ENCODE data around the gene SUGCT. TPM values are rescaled to one million over a fixed set of nuclear protein-coding genes. Genes with fewer than 3 reads are reported as not detected.
A peak's percentile ranks its signal among the peaks of the same experiment; 100 is the strongest.

SUGCT gene
- total RNA-seq, 1 donor from 2014 or later, result 11.8 TPM

- no peak for DNase-seq (ENCODE audit: low read depth)
Observed at GRCh38 chr7:40470091-40470592, 335.3 kb downstream of the SUGCT start.

DNA sequence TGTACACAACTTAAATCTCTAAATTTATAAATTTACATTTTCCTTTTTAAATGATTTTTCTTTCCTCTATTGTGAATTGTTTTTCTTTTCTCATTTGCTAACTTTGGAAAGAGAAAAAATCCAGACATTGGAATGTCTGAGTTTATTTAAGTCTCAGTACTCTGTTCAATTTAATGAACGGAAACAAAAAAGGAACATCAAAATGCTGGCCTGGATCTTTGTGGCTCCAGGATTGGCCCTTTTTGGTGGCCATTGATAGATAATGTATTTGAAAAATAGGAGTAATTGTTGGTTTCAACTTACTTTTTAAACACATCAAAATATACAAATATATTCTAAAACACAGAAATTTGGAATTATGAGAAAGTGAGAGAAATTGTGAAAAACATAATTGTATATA is 336.0 kb downstream of the SUGCT start:
- no peak for DNase-seq (ENCODE audit: low read depth)

DNA sequence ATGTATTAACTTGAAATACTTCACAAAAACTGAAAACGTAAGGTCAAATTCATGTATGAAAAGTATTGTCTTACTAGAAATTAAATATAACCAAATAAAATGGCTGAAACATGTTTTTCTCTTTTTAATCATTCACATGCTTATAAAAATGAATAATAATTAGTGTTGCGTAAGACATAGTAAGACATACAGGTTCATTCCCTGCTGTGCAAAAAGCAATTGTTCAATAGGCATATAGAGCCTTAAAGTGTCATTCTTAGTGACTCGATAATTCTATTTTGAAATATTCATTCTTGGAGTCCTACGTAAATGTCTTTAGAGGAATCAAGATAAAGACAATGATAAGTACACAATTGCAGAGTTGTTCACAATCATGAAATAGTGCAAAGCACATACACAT is 337.1 kb downstream of the SUGCT start:
- DNase-seq (ENCODE audit: low read depth), result no peak

DNA sequence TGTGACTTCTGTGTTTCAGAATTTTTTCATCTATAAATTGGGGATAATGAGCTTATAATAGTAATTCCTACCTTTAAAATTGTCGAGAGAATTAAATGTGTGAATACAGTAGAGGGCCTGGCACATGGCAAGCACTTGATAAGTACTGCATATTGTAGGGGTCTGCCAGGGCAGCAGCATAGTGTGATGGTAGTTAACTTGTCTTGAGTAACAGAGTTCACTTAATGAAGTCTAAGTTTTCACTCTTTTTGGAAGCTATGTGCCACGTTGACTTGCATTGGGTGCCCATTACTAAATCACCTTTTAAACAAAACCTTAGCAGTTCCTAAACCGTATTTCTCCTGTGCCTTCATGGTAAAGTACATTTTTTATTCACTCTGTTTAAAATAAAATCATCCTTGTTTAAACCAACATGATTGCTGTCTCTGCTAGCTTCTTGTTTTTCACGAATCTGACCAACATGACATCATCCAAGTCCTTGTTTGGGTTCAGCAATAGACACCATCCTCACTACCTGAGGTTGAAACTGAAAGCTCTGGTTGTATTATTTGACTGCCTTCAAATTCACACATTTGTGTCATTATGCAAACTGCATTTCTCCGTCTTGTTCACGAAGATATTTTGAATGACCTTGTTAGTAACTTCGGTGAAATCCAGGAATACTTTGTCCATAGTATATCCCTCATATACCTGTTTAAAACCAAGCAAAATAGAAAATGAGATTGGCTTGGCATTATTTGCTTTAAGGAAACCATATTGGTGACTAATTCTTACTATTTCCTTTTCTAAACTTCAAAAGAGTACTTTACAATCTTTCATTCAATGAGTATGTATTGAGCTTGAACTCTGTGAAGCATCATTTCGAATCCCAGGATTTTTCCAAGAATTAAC is 340.2 kb downstream of the SUGCT start:
- no peak for DNase-seq (ENCODE audit: low read depth)

GRCh38 chr7:40475681-40475982 is 340.8 kb downstream of the SUGCT start:
- DNase-seq (ENCODE audit: low read depth), result no peak

- DNase-seq (ENCODE audit: low read depth), result no peak
Observed at GRCh38 chr7:40477094-40477493, 342.3 kb downstream of the SUGCT start.

DNA sequence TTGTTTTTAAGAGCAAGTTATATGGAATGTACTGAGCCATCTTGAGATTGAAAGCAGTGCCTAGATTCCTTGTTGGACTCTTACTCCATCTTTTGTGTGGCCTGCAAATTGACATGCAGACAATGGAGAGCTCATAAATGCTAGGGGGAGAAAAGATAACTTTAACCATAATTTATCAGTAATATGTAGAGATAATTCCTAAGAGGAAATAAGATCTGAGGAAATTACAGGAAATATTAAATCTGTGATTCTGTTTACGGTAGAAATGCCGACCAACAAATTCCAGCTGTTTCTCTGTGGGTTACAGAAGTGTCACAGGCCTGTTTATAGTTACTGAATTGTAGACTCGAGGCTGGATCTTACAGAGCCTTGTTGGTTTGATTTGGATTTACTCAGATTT is 348.0 kb downstream of the SUGCT start:
- no peak for DNase-seq (ENCODE audit: low read depth)

- DNase-seq (ENCODE audit: low read depth), result no peak
Observed at GRCh38 chr7:40483630-40484029, 348.8 kb downstream of the SUGCT start.

DNA sequence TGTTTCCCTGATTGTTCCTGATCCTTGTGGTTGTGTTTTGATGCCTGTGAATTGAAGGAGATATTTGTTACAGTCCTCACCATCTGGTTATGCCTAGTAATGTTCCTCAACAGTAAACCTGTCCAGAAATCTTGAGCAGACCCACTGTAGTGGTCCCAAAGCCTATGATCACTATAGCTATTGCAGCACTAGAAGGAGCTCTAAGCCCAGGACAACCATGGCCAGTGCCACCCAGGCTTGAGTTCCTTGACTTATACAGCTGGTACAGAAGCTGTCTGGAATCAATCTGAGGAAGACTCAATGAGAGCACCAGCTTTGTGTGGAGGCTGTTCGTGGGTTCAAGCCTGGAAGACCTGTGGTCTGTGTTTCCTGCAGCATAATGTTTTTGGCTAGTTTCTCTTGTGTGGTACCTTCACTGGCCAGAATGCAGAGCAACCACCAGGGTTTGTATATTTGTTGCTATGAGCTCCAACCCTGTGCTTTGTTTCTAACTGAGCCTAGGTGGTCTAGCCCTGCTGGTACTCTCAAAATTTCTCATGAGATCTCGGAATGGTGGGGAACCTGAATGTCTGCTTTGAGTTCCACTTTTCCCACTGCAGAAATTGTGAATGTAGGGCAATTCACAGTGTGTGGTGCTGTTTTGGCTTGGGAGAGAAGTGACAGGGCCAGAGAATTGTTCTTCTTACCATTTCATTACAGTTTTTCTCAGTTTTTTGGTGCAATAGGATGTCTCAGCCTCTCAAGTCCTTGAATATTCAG is 355.2 kb downstream of the SUGCT start:
- no peak for DNase-seq (ENCODE audit: low read depth)

DNA sequence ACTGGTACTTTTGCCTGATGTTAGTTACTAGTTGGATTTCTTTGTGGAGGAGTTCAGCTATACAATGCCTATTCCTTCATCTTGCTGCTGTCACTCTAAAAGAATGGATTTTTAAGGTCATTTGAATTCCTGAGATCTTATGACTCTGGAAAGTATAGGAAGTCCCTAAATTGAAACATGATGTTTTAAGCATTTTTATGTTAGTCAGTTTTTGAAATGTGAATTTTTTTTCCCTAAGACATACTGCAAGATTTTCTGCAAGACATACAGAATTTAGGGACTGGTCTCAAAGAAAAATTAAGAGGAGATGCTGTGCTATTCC is 355.8 kb downstream of the SUGCT start:
- DNase-seq (ENCODE audit: low read depth), result no peak

DNA sequence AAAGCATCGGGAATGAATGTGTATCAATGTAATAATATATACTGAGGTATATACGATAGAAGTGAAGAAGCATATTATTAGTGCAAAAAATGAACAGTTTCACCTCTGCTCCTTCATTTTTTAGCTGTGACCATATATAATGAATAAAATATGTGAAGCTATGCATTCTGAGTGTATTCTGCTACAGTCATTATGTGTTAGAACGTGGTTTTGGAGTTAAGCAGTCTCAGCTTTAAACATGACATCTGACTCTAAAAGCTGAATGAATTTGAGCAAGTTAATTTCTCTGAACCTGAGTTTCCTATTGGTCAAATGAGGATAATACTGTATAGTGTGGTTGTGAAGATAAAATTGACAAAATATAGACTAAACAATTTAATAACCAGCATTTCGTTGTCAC is 358.1 kb downstream of the SUGCT start:
- DNase-seq (ENCODE audit: low read depth), result no peak

- no peak for DNase-seq (ENCODE audit: low read depth)
Observed at GRCh38 chr7:40493609-40494051, 358.8 kb downstream of the SUGCT start.

DNA sequence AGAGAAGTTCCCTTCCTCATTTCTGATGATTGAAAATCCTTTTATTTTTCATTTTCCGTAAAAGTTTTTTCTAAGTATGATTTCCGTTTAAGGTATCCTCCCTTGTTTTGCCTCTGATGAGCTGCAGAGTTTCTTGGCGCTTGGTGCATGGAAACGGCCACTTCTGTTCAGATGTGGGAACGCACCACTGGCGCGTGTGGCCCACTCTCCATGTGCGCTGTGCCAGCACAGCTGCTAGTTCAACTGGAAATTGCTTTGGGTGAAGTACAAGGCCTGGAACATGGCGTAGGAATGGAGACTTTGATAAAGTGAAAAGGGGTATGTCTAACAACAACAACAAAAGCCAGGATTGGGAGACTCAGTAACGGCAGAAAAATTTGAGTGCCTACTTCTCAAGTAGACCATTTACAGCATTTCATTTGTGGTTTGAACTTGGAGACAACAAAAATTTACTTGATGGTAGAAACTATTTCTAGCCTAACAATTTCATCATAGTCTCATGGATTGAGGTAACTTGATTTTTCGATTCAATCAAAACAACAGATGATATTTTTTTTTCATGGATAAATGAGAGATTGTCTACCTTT is 364.2 kb downstream of the SUGCT start:
- no peak for DNase-seq (ENCODE audit: low read depth)

GRCh38 chr7:40499718-40500117 is 364.9 kb downstream of the SUGCT start:
- DNase-seq (ENCODE audit: low read depth), result no peak

DNA sequence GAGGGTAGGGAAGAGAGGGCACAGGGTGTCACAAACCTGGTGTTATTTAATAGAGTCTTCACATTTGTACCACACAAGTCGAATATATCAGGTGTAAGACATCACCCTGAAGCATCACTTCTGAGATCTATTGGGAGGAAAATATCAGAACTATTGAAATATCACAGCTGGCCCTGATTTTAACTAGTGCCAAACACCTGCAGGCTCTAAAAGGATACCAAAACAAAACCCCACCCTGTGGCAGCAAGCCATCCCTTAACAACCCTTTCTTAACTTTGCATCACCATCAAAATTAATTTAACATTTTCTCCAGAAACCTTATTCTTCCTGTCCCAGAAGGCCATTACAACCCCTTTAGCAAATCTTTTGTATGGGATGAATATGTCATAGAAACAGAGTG is 365.4 kb downstream of the SUGCT start:
- no peak for DNase-seq (ENCODE audit: low read depth)

GRCh38 chr7:40502359-40502758 is 367.6 kb downstream of the SUGCT start:
- DNase-seq (ENCODE audit: low read depth), result no peak

DNA sequence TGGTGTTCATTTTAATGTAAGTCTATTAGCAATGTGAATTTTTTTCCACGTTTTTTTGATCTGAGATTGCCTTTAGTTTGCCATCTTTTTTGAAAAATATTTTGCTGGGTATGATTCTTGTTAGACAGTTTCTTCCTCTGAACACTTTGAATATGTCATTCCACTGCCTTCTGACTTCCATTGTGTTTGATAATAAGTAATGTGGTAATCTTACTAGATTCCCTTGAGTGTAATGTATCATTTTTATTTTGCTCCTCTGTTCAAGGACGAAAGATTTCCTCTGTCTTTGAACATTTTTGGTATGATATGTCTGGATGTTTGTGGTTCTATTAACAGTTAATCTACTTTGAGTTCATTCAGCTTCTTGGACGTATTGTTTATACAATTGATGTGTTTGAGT is 371.4 kb downstream of the SUGCT start:
- peak; percentile 15 for DNase-seq (ENCODE audit: low read depth)

- no peak for DNase-seq (ENCODE audit: low read depth)
Observed at GRCh38 chr7:40507166-40507565, 372.4 kb downstream of the SUGCT start.

DNA sequence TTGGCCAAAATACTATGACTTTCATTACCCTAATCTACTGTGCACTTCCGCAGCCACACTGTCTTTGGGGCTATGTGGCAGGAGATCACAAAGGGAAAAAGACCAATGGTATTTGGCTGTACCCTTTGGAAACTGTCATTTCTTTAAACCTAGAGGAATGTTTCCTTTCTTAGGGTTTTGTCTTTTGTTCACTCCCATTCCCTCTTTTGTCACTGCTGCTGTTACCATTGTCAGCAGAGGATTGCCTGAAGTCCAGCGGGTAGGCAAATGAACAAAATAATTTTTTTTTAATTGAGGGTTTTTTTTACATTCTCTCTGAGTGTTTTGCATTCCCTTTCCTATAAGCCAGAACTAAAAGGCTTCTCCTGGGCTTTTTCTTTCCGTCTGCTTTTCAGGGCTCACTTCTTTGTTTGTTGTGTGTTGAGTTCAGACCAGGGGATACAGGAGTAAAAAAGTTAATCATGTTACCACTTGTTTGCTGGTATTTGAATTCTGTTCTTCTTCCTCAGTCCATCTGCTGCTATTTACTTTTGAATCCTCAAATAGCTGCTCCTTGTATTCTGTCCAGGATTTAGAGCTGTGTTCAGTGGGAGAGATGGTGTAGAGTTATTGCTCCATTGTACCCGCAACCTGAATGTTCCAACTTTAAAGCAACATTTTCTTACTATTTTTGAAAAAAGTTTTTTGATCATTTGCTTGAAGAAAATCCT is 374.6 kb downstream of the SUGCT start:
- DNase-seq (ENCODE audit: low read depth), result no peak

- DNase-seq (ENCODE audit: low read depth), result no peak
Observed at GRCh38 chr7:40516376-40516775, 381.6 kb downstream of the SUGCT start.

DNA sequence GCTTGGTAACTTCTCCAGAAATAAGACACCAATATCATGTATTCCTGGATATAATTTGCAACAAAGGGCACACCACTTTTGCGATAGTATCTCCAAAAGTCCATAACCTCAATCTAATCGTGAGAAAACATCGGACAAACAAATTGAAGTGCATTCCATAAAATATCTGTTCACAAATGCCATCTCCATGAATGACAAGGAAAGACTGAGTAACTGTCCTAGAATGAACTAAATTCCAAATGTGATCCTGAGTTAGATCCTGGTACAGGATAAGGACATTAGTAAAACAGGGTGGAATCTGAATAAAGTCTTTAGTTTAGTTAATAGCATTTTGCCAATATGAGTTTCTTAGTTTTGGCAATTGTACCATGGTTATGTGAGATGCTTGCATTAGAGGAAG is 384.2 kb downstream of the SUGCT start:
- no peak for DNase-seq (ENCODE audit: low read depth)
